Renal cortical epithelial cell (primary cell): ENCODE results near the gene GRB2. TPM values are rescaled to one million over a fixed set of nuclear protein-coding genes. Genes with fewer than 3 reads are reported as not detected.
"Not testable (repeated sequence)": the region's sequence is repeated elsewhere in the genome, so short reads cannot be mapped to it uniquely, and the experiment has no call there.

Experiments
- DNase-seq: peaks from one replicate; pipeline ENCODE4 v3.0.0-alpha.2; 2011; ENCODE audit warnings: low read depth
- total RNA-seq: library from RNA; depleted of rRNA; stranded (reverse); fragments of >200 nt; gene quantifications from 2 replicates; pipeline ENCODE4 v1.2.3, GENCODE V29; 2014

Gene GRB2
- total RNA-seq: 110 and 112 TPM in 2 replicates

GRCh38 chr17:75405365-75406221 is at the start of gene GRB2:
GRB2 (minus strand) TSS chr17:75405678; CDS start chr17:75393628, 12,050 bp downstream.
- DNase-seq: peak; percentile 86

DNA sequence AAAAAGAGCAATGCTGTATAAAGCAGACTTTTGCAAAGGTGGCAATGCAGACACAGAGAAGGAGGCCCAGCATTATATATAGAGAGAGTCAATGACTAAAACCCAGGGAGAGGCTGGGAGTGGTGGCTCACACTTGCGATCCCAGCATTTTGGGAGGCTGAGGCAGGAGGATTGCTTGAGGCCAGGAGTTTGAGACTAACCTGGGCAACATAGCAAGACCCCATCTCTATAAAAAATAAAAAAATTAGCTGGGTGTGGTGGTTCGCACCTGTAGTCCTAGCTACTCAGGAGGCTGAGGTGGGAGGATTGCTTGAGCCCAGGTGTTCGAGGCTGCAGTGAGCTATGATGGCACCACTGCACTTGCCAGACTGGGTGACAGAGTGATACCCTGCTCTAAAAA is 49.2 kb upstream of the GRB2 start:
- not testable (repeated sequence) for DNase-seq

GRCh38 chr17:75454193-75454592 is 48.7 kb upstream of the GRB2 start:
- peak; percentile 83 for DNase-seq

- DNase-seq: no peak
These were observed 44.8 kb upstream of the GRB2 start for GRCh38 chr17:75450270-75450669.

DNA sequence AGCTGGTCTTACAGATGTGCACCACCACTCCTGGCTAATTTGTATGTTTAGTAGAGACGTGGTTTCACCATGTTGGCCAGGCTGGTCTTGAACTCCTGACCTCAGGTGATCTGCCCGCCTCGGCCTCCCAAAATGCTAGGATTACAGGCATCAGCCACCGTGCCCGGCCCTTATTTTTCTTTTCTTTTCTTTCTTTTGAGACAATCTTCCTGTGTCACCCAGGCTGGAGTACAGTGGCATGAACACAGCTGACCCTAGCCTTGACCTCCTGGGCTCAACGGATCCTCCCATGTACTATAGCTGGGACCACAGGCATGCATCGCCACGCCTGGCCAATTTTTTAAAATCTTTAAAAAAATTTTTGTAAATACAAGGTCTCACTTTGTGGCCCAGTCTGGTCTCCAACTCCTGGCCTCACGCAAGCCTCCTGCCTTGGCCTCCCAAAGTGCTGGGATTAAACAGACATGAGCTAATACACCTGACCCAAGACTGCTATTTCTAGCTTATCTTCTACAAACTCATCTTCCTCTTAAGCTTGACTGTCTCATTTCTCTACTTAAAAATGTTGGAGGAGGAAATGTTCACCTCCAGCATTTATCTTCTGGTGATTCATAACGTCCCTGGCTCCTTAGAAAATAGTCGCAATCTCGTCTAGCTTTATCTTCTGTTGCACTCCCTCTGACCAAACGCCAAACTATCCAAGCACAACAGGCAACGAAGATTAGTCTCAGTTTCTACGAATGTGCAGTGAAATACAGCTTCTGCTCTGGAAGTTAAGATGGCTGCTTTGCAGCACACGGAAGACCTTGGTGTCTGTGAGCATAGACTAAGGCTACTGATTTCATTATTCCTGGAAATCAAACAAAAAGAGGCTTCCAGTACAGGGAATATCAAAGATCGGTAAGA is 42.7 kb upstream of the GRB2 start:
- no peak for DNase-seq

- DNase-seq: not testable (repeated sequence)
These were observed 40.4 kb upstream of the GRB2 start for GRCh38 chr17:75445896-75446295.

- no peak for DNase-seq
These were observed 39.8 kb upstream of the GRB2 start for GRCh38 chr17:75445296-75445695.

DNA sequence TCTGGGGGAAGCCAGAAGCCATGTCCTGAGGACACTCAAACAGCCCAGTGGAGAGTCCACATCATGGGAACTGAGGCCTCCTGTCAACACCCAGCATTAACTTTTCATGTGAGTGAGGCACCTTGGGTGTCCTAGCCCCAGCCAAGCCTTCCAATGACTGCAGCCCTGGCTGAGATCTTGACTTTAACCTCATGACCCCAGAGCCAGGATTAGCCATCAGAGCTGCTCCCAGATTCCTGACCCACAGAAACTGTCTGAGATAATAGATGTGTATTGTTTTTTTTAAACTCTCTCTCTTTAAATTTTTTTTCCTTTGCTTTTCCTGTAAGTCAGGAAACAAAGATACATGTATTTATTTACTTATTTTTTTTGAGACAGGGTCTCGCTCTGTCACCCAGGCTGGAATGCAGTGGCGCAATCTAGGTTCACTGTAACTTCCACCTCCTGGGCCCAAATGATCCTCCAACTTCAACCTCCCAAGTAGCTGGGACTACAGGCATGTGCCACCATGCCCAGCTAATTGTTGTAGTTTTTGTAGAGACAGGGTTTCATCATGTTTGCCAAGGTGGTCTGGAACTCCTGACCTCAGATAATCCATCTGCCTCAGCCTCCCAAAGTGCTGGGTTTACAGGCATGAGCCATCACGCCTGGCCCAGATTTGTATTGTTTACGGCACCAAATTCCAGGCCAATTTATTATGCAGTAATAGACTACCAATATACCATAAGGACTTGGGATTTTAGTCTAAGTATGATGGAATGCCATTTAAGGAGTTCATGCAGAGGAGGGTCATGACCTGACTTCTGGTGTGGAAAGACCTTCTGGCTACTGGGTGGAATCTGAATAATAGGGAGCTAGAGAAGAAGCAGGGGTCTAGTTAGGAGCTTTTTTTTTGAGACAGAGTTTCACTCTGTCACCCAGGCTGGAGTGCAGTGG is 37.0 kb upstream of the GRB2 start:
- DNase-seq: peak; percentile 36

- no peak for DNase-seq
These were observed 35.4 kb upstream of the GRB2 start for GRCh38 chr17:75440738-75441448.

DNA sequence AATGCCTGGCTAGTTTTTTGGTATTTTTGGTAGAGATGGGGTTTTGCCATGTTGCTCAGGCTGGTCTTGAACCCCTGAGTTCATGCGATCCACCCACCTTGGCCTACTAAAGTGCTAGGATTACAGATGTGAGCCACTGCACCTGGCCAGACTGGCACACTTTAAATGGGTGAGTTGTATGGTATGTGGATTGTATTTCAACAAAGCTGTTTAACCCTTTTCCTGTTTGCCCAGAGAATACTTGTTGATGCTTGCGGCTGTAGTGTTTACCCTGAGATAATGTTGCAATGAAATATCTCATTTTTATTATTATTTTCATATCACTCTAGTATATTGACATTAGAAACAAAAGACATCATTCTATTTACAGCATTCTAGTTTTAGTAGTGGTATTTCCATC is 33.8 kb upstream of the GRB2 start:
- no peak for DNase-seq

GRCh38 chr17:75437404-75437803 is 31.9 kb upstream of the GRB2 start:
- not testable (repeated sequence) for DNase-seq

DNA sequence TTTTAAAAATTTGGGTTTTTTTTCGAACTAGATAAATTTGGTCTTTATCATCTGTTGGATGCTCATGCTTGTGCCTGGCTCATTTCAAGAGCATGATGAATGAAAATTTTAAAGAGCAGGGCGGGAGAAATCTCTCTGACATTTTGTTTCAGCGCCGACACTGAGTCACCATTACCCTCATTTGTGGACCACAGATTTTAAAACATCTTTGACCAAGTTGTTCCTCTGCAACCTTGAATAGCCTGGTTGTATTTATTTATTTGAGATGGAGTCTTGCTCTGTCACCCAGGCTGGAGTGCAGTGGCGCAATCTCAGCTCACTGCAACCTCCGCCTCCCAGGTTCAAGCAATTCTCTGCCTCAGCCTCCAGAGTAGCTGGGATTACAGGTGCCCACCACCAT is 29.0 kb upstream of the GRB2 start:
- not testable (repeated sequence) for DNase-seq

DNA sequence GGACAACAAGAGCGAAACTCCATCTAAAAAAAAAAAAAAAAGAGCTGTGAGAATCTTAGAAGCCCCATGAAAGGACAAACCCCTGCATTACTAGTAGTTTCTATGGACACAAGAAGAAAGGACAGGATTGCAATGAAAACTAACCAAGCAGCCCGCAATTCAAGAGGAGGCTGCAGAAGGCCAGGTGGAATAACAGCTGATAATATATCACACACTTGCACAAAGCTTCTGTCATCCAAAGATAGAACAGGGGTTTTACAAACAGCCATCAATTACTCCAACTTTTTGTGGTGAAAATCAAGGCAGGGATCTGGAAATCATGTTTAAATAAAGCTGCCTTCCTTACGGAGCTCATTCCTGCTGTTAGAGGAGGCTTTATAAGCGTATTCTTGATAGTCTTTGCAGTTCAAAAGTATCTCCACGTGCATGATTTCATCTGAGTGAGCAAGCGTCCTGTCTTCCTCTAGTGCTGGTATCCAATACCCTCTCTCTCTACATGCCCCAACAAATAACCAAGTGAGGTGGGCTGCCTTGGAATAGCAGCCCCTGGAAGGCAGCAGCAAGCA is 27.8 kb upstream of the GRB2 start:
- DNase-seq: no peak

DNA sequence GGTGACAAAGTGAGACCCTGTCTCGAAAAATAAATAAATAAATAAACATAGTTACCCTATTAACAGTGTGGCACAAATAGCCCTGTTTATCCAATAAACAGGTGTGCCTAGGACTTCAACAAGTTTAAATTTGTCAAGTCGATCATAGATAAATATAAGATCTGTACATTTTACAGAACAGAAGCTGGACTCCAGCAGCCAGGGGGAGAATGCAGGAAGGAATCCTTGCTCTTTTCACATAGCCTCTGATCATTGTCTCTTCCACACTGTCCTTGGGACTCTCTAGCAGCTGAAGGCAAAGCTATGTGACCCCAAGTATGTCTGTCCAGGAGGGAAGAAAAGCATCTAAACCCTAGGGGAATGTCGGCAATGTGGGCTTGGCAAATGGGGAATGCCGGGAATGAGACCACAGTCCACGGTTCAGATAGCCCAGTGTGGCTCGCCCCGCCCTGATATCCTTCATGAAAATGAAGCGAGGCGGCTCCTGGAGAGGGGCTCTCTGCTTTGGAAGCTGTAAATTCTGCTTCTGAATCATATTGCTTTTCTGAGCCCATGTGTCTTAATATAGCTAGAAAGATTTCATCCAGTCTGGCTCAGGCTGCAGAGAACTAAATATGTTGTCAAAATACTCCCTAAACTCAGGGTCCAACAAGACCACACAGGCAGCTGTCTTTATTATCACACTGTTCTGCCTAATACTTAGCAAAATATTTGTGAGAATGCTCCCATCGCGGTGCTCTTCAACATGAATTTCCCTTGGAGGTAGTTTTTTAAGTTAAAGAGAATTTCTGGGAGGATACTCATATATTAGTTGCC is 24.9 kb upstream of the GRB2 start:
- DNase-seq: peak; percentile 92

DNA sequence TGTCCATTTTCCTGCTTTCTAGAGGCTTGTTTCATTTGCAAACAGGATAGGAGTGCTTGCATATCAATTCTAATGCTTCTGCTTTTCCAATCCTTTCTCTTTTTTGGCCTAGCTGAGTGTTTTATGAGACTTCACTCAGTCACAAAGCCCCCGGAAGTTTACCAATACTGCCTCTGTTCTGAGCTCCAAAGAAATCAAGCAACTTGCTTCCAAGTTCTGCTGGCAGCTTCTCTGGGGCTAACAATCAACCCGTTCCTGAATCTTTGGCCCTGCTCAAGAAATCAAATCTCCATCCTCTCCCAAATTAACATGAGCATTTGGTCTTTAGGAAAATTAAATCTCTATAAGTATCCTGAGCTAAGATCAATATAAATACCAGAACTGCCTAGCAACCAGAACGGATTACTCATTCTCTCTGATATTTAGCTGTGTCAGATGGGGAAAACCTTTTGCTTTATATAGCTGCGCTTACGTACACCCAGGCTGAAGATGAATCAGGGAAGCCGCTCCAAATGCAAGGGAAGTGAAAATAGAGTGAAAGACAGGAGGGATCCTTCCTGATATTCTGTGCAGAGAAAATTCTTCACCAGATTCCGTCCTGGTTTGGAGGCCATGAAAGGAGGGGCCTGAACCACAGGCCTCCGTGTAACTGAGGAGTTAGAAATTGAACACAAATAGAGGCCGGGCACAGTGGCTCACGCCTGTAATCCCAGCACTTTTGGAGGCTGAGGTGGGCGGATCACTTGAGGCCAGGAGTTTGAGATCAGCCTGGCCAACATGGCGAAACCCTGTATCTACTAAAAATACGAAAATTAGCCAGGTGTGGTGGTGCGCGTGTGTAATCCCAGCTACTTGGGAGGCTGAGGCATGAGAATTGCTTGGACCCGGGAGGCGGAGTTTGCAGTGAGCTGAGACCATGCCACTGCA is 23.3 kb upstream of the GRB2 start:
- peak; percentile 47 for DNase-seq

DNA sequence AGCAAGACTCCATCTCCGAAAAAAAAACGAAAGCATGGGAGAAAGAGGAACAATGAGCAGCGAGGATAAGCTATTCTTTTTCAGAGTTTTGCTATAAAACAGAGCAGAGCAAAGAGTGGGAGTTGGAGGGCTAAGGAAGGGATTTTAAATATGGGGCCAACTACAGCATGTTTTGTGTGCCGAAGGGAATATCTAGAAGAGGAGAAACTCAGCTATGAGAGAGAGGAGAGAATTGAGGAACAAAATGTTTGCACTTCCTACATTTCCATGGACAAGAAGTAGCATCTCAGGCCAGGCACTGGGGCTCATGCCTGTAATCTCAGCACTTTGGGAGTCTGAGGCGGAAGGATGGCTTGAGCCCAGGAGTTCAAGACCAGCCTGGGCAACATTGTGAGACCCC is 13.1 kb upstream of the GRB2 start:
- DNase-seq: no peak

GRCh38 chr17:75417054-75417580 is 11.6 kb upstream of the GRB2 start:
- no peak for DNase-seq

DNA sequence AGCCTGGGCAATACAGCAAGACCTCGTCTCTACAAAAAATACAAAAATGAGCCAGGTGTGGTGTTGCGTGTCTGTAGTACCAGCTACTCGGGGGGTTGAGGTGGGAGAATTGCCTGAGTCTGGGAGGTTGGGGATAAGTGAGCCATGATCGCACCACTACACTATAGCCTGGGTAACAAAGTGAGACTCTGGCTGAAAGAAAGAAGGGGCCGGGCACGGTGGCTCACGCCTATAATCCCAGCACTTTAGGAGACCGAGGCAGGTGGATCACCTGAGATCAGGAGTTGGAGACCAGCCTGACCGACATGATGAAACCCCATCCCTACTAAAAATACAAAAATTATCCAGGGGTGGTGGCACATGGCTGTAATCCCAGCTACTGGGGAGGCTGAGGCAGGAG is 10.5 kb upstream of the GRB2 start:
- no peak for DNase-seq
